ENCODE results near the gene UROC1.

DNA sequence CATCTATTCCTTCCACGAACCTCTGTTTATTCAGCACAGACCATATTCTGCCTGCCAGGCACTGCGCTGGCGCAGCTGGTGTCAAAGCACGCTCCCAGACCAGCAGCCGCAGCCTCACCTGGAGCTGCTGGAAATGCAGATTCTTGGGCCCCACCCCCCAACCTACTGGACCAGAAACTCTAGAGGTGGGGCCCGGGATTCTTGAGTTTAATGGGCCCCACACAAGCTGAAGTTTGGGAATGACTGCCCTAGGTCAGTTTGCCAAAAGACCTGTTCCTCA lies 13.4 kb upstream of the UROC1 start:
- TF ChIP-seq CTCF (IDR thresholded peaks at IDR 0.05) (no peak), POLR2A (IDR thresholded peaks at IDR 0.05) (no peak)

All from prostate gland (tissue), 2 donors.